Myocyte (in vitro differentiated cells): ENCODE results near the gene FNDC5. TPM values are rescaled to one million over a fixed set of nuclear protein-coding genes. Genes with fewer than 3 reads are reported as not detected.

Experiments used
- DNase-seq: peaks from one replicate; pipeline ENCODE4 v3.0.0-alpha.2; 2012; ENCODE audit warnings: low read depth
- total RNA-seq: library from RNA; depleted of rRNA; stranded (reverse); fragments of >200 nt; gene quantifications from 2 replicates; pipeline ENCODE4 v1.2.3, GENCODE V29; 2014

FNDC5 gene
- total RNA-seq, 1 donor from 2014 or later = 392 TPM

DNA sequence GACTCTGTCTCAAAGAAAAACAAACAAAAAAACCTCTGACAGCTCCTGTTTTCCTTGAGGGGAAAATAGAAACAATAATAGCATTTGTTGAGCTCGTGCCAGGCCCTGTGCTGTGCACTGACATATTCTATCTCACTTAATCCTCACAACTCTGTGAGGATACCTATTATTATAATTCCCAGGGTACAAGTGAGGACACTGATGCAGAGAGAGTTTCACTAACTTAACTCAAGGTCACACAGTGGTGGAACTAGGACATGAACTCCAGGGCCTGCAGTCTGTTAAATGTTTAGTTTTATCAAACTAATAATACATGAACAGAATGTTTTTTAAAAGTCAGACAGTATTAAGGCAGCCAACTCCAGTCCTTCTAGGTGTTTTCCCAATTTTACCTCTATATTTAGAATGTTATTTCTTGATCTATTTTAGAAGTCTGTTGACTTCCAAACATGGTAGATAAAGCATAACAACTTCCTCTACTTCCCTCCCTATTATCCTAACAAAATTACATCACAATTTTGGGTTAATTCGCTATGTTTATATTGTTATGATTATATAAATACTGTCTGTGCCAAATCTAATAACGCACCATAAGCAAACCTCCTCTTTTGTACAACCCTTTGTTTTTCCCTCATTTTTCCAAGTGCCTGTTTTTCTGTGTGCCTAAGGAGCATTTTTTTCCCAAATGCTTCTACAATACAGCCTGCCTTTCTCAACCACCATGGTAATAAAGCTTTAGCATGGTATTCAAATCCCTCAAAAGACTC is 4.9 kb downstream of the FNDC5 start:
- DNase-seq = no peak

DNA sequence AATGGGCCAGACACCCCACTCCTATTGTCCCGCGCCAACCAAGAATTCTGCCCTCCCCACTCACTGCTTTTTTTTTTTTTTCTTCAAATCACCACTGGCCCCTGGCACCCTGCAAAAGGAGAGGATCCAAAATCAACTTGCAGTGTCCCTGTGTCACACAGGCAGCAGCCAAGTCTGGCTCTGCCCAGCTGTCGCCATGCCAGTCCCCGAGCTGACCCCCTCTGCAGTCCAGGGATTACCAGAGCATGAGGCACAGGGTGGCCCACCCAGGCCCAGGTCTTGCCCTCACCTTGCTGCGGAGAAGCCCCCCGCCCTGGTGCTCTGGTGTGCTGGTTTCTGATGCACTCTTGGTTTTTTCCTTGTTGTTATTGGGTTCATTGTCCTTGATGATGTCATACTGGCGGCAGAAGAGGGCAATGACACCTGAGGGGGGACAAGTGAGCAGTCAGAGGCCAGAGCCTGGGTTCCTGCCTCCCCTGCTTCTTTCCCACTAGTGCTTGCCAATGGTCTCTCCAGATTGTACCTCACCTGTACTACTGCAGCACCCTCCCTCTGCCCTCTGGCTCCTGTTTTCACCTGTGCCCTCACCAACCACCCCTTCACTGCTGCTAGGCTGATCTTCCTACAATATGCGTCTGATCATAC is 6.2 kb downstream of the FNDC5 start:
- no peak for DNase-seq

DNA sequence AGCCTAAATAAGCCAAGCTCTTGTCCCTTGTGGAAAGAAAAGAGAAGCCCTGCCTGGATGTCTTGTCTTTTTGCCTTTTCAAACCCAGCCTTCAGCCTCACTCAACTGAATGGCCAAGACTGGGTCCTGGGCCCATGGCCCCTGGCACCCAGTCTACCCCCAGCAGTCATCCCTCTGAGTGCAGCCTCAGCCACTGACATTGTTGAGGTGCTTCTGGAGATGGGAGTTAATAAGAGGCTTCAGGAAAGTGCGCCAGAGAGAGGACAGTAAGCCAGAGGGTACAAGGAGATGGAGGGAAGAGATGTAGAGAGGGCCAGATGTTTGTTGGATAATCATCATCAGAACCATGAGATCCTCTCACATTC is 6.8 kb downstream of the FNDC5 start:
- DNase-seq = no peak

DNA sequence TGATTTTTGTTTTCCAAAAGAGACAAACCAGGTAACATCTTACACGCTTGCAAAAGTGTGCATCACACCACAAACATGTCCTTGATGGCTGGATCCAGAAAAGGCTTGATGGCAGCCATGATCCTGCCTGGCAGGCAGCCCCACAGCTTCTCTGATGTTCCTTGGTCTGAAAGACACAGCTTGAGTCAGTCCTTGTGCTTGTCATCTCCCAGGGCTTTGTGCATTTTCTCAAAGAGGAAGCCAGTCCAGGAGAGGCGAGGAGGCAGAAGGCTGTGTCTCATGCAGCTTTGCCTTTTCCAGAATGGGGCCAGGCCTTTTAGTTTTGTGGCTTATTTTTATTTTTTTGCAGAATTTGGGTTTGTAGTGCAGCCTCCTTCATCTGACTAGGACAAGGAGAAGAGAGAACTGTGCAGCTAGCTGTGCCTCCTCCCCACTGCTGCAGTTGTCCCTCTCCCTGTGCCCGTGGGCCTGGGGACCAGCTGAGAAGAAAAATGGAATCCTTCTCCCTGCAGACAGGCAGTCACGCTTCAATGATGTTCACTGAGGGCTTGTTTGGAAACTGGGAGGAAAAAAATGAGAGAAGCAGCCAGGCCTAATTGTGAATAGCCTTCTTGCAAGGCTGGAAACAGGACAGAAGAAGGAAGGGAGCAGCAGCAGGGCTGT is 7.4 kb downstream of the FNDC5 start:
- DNase-seq = no peak

DNA sequence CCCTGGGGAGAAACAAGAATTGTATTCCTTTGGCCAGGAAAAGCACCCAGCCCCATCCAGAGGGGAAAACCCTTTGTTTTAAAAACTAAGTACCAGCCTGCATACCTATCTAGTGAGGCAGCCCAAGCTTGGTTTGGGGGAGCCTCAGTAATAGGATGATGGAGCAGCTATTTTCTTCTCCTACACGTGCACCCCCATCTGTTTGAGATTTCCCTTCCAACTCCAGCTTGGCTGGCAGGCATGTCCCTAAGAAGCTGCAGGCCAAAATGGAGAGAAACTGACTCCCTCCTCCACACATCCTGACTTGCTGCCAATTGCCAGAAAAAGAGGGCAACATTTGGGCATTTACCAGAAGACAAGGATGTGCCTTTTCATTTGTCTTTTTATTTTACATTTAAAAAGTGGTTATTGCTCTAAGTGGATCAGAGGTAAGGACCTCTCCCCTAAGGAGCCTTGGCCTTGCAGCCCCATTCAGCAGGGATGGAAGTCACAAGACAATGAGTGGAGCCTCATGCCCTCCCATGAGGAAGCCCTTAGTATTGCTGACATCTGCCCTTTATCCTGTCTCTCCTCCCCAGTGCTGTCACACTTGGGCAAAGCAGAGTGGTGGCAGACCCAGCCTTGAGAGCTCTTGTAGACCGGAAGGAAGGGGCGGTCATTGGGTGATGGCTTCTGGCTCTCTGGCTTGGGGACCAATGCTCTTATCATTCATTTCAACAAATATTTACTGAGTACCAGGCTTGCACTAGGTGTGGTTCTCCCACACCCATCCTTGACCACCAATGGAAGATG is 8.6 kb downstream of the FNDC5 start:
- peak; percentile 76 for DNase-seq

DNA sequence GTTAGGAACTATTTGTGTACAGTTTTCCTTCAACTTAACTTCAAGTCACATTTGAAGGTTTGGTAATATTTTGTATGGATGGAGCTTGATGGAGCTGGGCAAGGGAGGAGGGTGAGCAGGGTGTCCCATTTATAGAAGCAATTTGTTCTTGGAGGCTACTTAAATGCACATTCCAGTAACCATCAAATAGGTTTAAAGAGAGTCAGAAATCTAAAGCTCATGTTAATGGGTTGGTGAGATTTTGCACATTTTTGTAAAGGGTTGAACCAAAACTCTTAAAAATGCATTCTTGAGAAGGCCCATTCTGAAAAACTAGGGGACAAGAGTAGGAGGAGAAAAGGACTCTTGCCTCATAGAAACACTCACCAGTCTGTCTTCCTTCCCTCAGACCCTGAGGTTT is 10.1 kb downstream of the FNDC5 start:
- DNase-seq = no peak

DNA sequence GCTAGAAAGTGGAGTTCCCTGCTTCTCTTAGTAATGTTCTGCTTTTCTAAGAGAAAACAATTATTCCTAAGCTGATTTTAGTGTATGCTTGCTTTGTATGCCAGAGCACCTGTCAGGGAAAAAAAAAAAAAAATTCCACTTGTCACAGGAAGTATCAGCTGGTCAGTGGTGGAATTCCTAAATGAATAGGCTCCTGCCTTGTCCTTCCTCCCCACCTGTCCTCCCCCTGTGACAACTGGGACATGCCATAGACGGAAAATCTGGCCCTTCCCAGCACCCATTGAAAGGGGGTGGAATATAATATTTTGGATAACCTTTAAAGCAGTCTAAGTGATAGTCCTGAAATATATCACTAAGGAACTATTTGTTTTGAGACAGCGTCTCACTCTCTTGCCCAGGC is 10.8 kb downstream of the FNDC5 start:
- DNase-seq = peak; percentile 90

DNA sequence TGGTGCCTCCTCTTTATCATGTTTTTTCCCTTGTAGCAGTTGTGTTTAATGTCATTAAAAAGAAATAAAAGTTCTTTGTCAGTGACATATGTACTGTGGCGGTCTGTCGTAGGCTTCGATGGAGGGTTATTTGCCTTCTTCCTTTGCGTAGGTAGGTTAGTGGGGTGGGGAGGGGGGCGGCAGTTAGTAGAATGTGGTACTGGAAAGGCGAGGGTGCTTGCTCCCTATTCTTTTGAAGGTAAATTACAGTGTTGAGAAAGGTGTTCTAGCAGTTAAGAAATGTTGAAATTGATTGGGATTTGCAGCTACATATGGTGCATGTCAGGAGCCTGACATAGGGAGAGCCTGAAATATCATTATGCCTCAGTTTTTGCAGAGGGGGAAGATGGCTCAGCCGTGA is 11.9 kb downstream of the FNDC5 start:
- no peak for DNase-seq

DNA sequence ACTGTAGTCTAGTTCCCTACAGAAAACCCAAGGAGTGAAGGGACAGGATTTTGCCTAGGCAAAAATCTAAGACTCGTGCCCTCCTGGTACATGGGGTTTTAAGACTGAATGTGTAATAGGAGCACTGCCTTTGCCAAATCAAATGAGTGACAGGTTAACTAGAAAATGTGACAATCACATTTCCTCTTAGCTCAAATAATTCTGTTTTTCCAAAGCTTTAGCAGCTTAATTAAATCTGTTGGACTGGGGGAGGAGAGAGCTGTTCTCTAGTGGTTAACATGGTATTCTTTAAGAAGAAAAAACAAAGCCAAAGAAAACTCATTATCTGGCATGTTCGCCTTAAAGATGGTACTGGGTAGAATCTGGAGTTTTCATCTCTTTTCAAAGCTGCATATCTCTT is 12.6 kb downstream of the FNDC5 start:
- no peak for DNase-seq

DNA sequence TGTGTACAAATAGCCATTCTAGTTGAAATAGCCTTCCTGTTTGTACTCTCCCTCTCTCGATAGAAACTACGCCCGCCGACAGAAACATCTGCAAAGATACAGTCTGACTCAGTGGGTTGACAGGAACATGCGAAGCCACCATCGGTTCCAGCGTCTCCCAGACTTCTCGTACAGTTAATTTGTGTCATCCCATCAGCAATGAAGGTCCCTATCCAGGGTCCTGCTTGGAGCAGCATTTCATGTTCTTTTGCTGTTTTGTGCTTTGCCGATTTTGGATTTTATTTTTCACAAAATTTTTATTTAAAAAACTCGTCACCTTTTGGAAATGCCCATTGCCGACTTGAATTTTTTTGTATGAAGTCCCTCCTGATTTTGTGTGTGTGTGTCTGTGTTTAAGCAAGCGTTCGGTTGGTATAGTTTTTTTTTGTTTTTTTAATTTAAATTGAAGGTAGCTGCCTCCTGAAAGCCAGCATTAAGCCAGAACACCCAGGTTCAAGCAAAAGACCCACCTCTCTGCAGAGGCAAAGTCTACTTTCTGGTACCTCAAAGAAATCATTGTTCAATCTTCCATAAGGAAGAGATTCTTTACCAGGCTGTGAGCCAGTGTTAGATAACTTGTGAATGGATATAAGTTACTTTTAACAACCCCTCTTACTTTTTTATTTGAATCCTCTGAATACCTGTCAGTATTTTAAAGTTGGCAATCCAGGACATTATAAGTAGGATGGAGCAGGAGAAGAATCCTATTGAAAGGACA is 14.7 kb downstream of the FNDC5 start:
- no peak for DNase-seq

DNA sequence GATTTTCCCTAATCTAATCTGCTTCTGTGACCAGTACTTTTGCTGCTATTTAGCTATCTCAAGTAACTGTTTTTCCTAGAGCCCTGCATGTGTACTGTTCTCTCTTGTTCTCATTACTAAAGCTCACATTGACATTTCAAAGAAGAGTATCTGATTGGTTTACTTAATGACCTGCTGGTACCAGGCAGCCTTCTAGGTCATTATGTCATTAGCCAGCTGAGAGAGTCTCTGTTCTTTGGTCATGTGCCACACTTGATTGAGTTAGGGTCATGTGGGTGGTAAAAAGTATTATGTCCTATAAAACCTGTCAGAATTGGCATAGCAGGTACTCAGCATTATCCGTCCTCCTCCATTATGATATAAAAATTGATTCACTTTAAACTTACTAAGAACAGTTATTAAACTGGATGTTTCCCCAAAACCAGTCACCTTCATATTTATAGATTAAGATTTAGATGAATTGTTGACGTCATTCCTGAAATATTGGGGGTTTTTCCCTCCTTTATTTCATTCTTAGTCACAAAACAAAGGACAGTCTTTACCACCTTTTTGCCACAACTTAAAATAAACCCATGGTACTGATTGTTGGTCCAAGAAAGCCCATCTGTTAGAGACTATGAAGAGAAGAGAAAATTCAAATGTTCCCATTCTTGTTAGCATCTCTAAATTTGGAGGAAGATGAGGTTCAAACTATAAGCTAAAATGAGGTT is 22.2 kb downstream of the FNDC5 start:
- DNase-seq = no peak

DNA sequence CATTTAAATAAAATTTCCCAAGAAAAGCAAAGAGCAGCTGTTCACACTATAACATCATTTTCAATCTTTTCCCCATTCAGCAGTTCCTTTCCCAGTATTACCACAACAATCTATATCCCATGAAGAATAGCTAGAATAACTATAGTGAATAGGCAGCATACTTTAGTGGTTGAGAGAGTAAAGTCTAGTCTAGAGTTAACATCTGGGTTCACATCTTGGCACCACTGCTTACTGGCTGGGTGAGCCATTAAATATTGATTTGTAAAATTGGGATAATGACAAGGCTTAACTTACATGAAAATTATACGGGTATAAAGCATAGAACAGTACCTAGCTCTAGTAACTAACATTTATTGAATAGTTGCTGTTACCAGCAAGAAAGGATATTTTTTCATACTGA is 38.8 kb downstream of the FNDC5 start:
- DNase-seq = no peak

DNA sequence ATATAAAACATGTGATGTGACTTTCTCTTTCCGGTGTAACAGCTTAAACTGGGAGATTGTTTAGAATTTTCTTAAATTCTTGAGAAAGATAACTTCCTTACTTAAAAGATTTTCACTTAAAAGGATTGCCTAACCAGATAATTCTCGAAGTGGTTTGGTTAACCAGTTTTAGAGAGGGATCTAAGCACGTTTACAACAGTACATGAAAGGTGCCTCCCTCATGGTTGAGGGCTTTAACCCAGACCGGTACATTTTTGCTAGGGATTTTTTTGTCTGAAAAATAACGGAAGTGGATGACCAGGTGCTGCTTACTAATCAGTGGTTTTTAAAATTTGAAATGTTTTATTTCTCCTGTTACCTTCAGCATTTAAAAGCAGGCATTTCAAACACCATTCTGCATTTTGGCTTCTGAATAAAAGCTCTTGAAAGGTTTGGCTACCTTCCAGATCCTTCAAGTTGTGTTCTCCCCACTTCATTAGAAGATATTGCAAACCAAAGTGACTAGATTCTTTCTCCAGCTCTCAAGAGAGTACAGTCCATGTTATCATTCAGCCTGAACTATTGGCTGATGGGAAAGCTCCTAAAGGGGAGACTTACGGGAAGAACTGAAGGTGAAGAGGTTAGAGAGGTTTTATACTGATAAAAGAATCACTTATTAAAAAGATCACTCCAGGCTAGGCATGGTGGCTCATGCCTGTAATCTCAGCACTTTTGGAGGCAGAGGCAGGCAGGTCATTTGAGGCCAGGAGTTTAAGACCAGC is 40.4 kb downstream of the FNDC5 start:
- DNase-seq = no peak

DNA sequence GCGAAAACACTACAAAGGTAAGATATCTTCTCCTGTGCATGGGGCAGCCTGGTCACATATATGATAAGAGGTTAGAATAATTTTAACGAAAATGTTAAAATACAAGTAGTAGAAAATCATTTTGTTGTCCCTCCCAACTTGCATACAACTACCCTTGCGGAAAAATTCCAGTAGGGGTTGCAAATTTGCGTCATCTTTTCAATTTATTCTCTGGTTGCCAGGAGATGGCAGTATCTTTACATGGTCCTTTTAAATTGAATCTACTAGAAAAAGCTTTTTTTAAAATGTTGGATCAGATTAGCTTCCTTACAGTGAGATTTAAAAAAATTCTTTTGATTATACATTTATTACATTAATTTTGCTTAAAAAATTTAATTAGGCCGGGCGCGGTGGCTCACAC is 42.4 kb downstream of the FNDC5 start:
- peak; percentile 35 for DNase-seq

DNA sequence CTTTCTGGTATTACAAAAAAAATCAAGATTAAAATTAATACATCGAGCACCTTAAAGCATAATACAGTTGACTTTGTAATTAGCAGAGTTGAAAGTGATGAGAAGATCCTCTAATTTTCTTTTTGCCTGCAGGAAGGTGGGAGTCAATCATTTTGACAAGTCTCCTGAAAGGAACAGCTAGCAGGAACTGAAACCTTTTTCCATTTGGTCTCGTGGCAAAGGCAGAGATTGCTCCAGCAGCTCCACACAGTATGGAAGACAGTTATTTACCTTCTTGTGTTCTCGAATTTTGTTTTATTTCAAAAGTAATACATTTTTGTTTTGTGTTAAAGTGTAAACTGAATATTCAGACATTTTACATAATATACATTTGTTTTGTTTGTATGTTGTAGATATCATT is 45.5 kb downstream of the FNDC5 start:
- DNase-seq = no peak

DNA sequence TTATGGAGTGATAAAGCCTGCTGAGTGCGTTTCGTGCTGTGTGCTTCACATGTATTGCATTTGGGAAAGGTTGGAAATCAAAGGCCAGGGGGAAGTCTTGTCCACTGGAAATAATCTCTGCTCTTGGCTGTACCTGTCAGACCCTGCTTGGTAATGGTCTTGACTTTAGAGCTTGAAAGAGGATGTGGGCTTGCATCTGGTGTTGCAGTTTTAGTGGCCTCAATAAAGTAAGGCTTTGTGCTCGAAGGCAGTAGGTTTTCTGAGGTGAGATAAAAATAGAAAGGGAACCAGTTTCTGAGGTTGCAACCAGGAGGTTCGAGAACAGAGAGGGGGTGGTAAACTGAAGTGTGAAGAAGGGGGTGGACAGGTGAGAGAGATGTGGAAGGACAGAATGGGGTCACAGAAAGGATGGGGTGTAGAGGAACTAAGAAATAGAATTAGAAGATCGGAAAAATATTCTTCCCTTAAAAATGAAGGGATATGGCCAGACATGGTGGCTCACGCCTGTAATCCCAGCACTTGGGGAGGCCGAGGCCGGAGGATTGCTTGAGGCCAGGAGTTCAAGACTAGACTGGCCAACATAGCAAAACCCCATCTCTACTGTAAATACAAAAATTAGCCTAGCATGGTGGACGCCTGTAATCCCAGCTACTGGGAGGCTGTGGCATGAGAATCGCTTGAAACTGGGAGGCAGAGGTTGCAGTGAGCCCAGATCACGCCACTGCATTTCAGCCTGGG is 51.7 kb downstream of the FNDC5 start:
- DNase-seq = no peak

DNA sequence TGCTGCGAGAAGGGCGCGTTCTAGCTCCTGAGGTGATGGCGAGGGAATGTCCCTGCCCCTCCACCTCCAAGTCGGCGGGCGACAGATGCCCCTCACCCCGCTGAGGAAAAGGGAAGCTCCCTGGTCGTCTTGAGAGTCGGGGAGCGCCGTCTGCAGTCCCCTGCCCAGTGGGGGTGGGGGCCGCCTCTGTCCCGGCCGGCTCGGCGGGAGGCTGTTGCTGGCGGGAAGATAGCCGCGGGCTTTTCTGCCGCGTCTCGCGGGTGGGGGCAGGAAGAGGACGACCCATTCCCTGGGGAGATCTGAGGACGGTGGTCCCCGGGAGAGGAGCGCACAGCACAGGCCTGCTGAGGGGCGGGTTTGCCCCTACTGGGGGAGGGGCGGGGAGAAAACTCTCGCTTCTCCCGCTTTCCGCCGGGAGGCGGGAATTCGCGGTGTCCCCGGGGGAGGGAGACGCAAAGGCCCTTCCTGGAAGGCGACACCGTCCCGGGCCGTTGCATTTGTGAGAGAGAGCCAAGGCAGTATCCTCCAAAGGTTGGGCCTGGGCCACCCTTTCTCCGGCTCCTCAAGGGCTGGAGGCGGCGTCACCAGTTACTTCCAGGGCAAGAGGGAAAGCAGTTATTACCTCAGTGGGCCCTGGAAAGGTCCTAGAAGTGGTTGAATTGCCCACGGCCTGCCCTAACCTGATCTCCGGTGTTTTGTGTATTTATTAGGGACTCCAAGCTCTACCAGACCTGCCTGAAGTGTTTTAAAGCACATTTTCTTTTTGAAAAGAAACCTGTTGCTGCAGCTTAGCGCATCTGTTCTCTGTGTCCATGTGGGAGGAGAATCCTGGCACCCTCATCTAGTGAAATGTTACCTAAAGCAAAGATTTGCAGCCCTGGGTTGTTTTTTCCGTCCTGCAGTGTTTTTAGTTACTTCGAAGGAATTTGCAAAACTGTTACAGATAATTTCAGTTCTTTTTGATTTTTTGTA is 52.6 kb downstream of the FNDC5 start:
- peak; percentile 60 for DNase-seq
